K562 (cell line): ENCODE data around the gene C19orf85. TPM values are rescaled to one million over a fixed set of nuclear protein-coding genes. Genes with fewer than 3 reads are reported as not detected.

ENCODE experiments used
- BDP1 ChIP-seq: IDR thresholded peaks from 3 replicates; pipeline ENCODE4 v1.6.1; 2011; ENCODE audit not compliant: insufficient read length, insufficient read depth
- BRD9 ChIP-seq: fragments of 450-650 bp; IDR thresholded peaks from 2 replicates; pipeline ENCODE4 v1.6.1; 2018; ENCODE audit warnings: low read depth; ENCODE audit not compliant: partially characterized antibody
- CHD1 ChIP-seq: fragments of 200-600 bp; sonication (generic); IDR thresholded peaks from one replicate; pipeline ENCODE4 v1.6.1; 2012; ENCODE audit warnings: mild to moderate bottlenecking, moderate library complexity, low read length, inconsistent platforms
- CTCF ChIP-seq, 3 experiments: IDR thresholded peaks in 2 of 3; conservative IDR thresholded peaks in 1 of 3; 2 replicates each; pipeline ENCODE4 v1.5.1; 2011 to 2012; ENCODE audit warnings: low read length in 3 of 3, mild to moderate bottlenecking in 3 of 3, control low read depth in 2 of 3, improper control_type of control experiment in 1 of 3, inconsistent platforms in 1 of 3, low read depth in 1 of 3, mixed read lengths in 1 of 3, moderate library complexity in 1 of 3; ENCODE audit not compliant: insufficient read depth in 2 of 3
- ETV1 ChIP-seq: fragments of 450-650 bp; conservative IDR thresholded peaks from 2 replicates; pipeline ENCODE4 v1.6.1; 2016; ENCODE audit warnings: missing genetic modification characterization, control low read depth, low read depth, missing compliant biosample characterization
- FOSL1 ChIP-seq: fragments of 200-800 bp; sonication (Bioruptor generic); conservative IDR thresholded peaks from 2 replicates; pipeline ENCODE4 v1.6.1; 2016; ENCODE audit warnings: missing genetic modification characterization, missing compliant biosample characterization
- GABPA ChIP-seq: fragments of 200-800 bp; sonication (Bioruptor generic); conservative IDR thresholded peaks from 2 replicates; pipeline ENCODE4 v1.6.1; 2016; ENCODE audit warnings: low read depth, missing genetic modification characterization, missing compliant biosample characterization
- JUNB ChIP-seq: fragments of 450-650 bp; formaldehyde crosslinking; conservative IDR thresholded peaks from 2 replicates; pipeline ENCODE4 v1.4.0; 2020; ENCODE audit warnings: mild to moderate bottlenecking
- KLF13 ChIP-seq: fragments of 450-650 bp; IDR thresholded peaks from 2 replicates; pipeline ENCODE4 v1.6.1; 2016; ENCODE audit warnings: missing genetic modification characterization, low read depth, mild to moderate bottlenecking, missing compliant biosample characterization, moderate library complexity, borderline replicate concordance
- MEIS2 ChIP-seq: fragments of 450-650 bp; IDR thresholded peaks from 2 replicates; pipeline ENCODE4 v1.6.1; 2014; ENCODE audit warnings: mild to moderate bottlenecking; ENCODE audit not compliant: partially characterized antibody
- MTA2 ChIP-seq: fragments of 450-650 bp; IDR thresholded peaks from 2 replicates; pipeline ENCODE4 v1.6.1; 2016; ENCODE audit warnings: low read depth
- MYNN ChIP-seq, 2 experiments: sonication (generic); formaldehyde crosslinking in 1 of 2; IDR thresholded peaks; 2 replicates each; pipeline versions ENCODE4 v1.5.0 to v1.6.1; 2016 to 2020; ENCODE audit warnings: antibody characterized with exemption in 1 of 2, missing genetic modification reagents in 1 of 2
- NEUROD1 ChIP-seq: fragments of 150-350 bp; IDR thresholded peaks from 2 replicates; pipeline ENCODE4 v1.6.1; 2014; ENCODE audit warnings: borderline replicate concordance, low read length, low read depth; ENCODE audit not compliant: partially characterized antibody
- NFRKB ChIP-seq: fragments of 450-650 bp; IDR thresholded peaks from 2 replicates; pipeline ENCODE4 v1.6.1; 2016; ENCODE audit warnings: low read depth
- PHF20 ChIP-seq: fragments of 450-650 bp; IDR thresholded peaks from 2 replicates; pipeline ENCODE4 v1.6.1; 2018; ENCODE audit not compliant: partially characterized antibody
- PURB ChIP-seq: sonication (generic); formaldehyde crosslinking; IDR thresholded peaks from 2 replicates; pipeline ENCODE4 v1.9.0; 2021; ENCODE audit warnings: low read depth, mild to moderate bottlenecking, missing genetic modification reagents
- RBM34 ChIP-seq: fragments of 200-400 bp; formaldehyde crosslinking; IDR thresholded peaks from 2 replicates; pipeline ENCODE4 v1.6.1; 2018; ENCODE audit warnings: low read length, borderline replicate concordance; ENCODE audit not compliant: insufficient read depth
- SAFB2 ChIP-seq: fragments of 200-400 bp; formaldehyde crosslinking; IDR thresholded peaks from 2 replicates; pipeline ENCODE4 v1.6.1; 2018; ENCODE audit warnings: borderline replicate concordance, low read length, low read depth, moderate library complexity; ENCODE audit not compliant: severe bottlenecking
- TRIM28 ChIP-seq: fragments of 450-650 bp; IDR thresholded peaks from 2 replicates; pipeline ENCODE4 v1.6.1; 2017
- ZBTB9 ChIP-seq: fragments of 450-650 bp; formaldehyde crosslinking; IDR thresholded peaks from 2 replicates; pipeline ENCODE4 v1.4.0; 2020; ENCODE audit warnings: mild to moderate bottlenecking, moderate library complexity
- ZNF12 ChIP-seq: sonication (generic); formaldehyde crosslinking; IDR thresholded peaks from 2 replicates; pipeline ENCODE4 v1.4.0; 2020; ENCODE audit warnings: mild to moderate bottlenecking, missing genetic modification reagents
- ZNF124 ChIP-seq: sonication (generic); formaldehyde crosslinking; IDR thresholded peaks from 2 replicates; pipeline ENCODE4 v1.8.1; 2022; ENCODE audit warnings: missing genetic modification reagents
- ZNF445 ChIP-seq: fragments of 250-450 bp; sonication (Bioruptor Pico); IDR thresholded peaks from 2 replicates; pipeline ENCODE4 v1.4.0; 2020; ENCODE audit warnings: low read depth, mild to moderate bottlenecking, moderate library complexity
- ZNF696 ChIP-seq: fragments of 250-450 bp; sonication (Bioruptor Pico); conservative IDR thresholded peaks from 2 replicates; pipeline ENCODE4 v1.4.0; 2020; ENCODE audit warnings: mild to moderate bottlenecking, moderate library complexity
- polyA plus RNA-seq, 8 experiments: library from polyadenylated mRNA; depleted of rRNA in 4 of 8; stranded (reverse) in 5 of 8; unstranded in 3 of 8; fragments of >200 nt; fragmentation: Nextera tagmentation in 2 of 8; fragmentation: Illumina TruSeq in 1 of 8; extraction: Ambion mirVana in 2 of 8; extraction: Trizol in 1 of 8; gene quantifications; 2 replicates each; pipeline versions ENCODE4 v1.2.1 to v1.2.3, GENCODE V29; 2011 to 2014; ENCODE audit warnings: inconsistent platforms in 1 of 8, missing spikeins in 1 of 8
- total RNA-seq, 7 experiments: library from RNA; depleted of rRNA in 6 of 7; stranded (reverse); fragments of >200 nt in 6 of 7; fragmentation: Illumina TruSeq in 2 of 7; extraction: Trizol in 2 of 7; gene quantifications; 2 replicates each; pipeline versions ENCODE4 v1.2.1 to v1.2.3, GENCODE V29; 2011 to 2021; ENCODE audit warnings: low replicate concordance in 1 of 7
- TF ChIP-seq, protein P1 (sequence below): sonication (generic); formaldehyde crosslinking; IDR thresholded peaks from 2 replicates; pipeline ENCODE4 v1.8.1; 2022; ENCODE audit warnings: missing genetic modification reagents

Gene C19orf85
- total and polyA plus RNA-seq, 9 of the 15 experiments (the other 6 are each of a cell fraction or from before 2014, with no cell fraction given), result not detected

GRCh38 chr19:55461259-55461973, 3.1 kb downstream of the C19orf85 start, which contains the start of gene ISOC2 (continued):
- peak; percentile 90 for TF ChIP-seq MEIS2
- no peak for TF ChIP-seq ZNF445 (CRISPR knock-in tag)
- TF ChIP-seq CHD1, result peak; percentile 99
- peak; percentile 90 for TF ChIP-seq NFRKB
- no peak for TF ChIP-seq PURB (CRISPR knock-in tag)
- TF ChIP-seq MTA2, result no peak
- TF ChIP-seq ZNF124, result no peak
- TF ChIP-seq BRD9, result peak; percentile 94
- TF ChIP-seq ZBTB9 (CRISPR knock-in tag), result peak; percentile 70; the same call in 1 of the 2 replicates
- peak; percentile 72; the same call in 1 of the 2 replicates for TF ChIP-seq TRIM28
- TF ChIP-seq FOSL1 (tag), result no peak
- 0 out of 2 replicates have a peak, but pooled peaks have one; percentile 17 for TF ChIP-seq ZNF12 (CRISPR knock-in tag)
- peak; percentile 78 for TF ChIP-seq GABPA
- no peak for TF ChIP-seq BDP1
- no peak for TF ChIP-seq RBM34
- TF ChIP-seq ZNF696, result no peak
- no peak; a peak in 1 of 6 replicates for TF ChIP-seq CTCF (IDR thresholded peaks at IDR 0.05 in 2 of 3, conservative IDR thresholded peaks at IDR 0.05 in 1 of 3; ENCODE audit: insufficient read depth in 2 of 3, low read depth in 1 of 3, low read length in 3 of 3)
- peak; percentile 97 for TF ChIP-seq NEUROD1
- peak; percentile 79 for TF ChIP-seq PHF20
- no peak for TF ChIP-seq KLF13 (tag)
- TF ChIP-seq, protein P1, sequence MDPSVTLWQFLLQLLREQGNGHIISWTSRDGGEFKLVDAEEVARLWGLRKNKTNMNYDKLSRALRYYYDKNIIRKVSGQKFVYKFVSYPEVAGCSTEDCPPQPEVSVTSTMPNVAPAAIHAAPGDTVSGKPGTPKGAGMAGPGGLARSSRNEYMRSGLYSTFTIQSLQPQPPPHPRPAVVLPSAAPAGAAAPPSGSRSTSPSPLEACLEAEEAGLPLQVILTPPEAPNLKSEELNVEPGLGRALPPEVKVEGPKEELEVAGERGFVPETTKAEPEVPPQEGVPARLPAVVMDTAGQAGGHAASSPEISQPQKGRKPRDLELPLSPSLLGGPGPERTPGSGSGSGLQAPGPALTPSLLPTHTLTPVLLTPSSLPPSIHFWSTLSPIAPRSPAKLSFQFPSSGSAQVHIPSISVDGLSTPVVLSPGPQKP (CRISPR knock-in tag), result no peak
- TF ChIP-seq JUNB, result no peak
- 0 out of 2 replicates have a peak, but pooled peaks have one; percentile 64 for TF ChIP-seq ETV1 (tag)
- no peak for TF ChIP-seq MYNN (IDR thresholded peaks at IDR 0.05)
- TF ChIP-seq MYNN (CRISPR knock-in tag; IDR thresholded peaks at IDR 0.05), result no peak
- TF ChIP-seq SAFB2, result no peak
